Neural progenitor cell (in vitro differentiated cells): ENCODE data around the gene BAMBI.

Source experiments
- EZH2 ChIP-seq: fragments of 200-600 bp; sonication (generic); IDR thresholded peaks from 2 replicates; pipeline ENCODE4 v1.6.1; 2017; ENCODE audit warnings: antibody characterized with exemption, mild to moderate bottlenecking, moderate library complexity
- EZH2phosphoT487 ChIP-seq: fragments of 200-600 bp; sonication (generic); IDR thresholded peaks from 2 replicates; pipeline ENCODE4 v1.6.1; 2017; ENCODE audit warnings: antibody characterized with exemption
- TF ChIP-seq, protein P1 (sequence below): fragments of 200-600 bp; sonication (generic); IDR thresholded peaks from 2 replicates; pipeline ENCODE4 v1.5.1; 2017; ENCODE audit warnings: antibody characterized with exemption, mild to moderate bottlenecking

DNA sequence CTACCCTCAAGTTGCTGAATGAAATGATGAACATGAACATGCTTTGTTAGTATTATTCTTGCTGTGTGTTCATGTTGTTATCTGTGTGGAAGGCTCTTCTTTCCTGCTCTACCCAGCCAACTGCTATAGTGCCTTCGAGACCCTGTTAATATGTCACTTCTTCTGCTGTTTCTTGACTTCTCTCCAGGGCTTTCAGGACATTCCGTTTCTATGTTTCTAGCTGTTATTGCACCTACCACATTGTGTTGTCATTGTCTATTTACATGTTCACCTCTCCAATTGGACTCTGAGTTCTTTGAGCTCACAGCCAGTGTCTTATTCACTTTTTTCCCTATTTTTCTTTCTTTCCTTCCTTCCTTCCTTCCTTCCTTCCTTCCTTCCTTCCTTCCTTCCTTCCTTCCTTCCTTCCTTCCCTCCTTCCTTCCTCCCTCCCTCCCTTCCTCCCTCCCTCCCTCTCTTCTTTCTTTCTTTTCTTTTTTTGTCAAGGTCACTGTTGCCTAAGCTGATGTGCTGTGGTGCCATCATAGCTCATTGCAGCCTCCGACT lies 40.4 kb downstream of the BAMBI start:
- TF ChIP-seq EZH2 (no peak), EZH2phosphoT487 (no peak)
- TF ChIP-seq, protein P1, sequence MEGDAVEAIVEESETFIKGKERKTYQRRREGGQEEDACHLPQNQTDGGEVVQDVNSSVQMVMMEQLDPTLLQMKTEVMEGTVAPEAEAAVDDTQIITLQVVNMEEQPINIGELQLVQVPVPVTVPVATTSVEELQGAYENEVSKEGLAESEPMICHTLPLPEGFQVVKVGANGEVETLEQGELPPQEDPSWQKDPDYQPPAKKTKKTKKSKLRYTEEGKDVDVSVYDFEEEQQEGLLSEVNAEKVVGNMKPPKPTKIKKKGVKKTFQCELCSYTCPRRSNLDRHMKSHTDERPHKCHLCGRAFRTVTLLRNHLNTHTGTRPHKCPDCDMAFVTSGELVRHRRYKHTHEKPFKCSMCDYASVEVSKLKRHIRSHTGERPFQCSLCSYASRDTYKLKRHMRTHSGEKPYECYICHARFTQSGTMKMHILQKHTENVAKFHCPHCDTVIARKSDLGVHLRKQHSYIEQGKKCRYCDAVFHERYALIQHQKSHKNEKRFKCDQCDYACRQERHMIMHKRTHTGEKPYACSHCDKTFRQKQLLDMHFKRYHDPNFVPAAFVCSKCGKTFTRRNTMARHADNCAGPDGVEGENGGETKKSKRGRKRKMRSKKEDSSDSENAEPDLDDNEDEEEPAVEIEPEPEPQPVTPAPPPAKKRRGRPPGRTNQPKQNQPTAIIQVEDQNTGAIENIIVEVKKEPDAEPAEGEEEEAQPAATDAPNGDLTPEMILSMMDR: no peak
